Measurements from ENCODE around the gene TIMM23.
"Not testable (repeated sequence)": the region's sequence is repeated elsewhere in the genome, so short reads cannot be mapped to it uniquely, and the experiment has no call there.

Gene TIMM23

GRCh38 chr10:45997557-45997956 is 25.3 kb downstream of the TIMM23 start:
- H3K36me3 ChIP-seq (ENCODE audit: control insufficient read depth in 2 of 2, insufficient read depth in 2 of 2, low read length in 2 of 2): peaks cover 11 to 28% of the 10 kb centered on the region in 2 donors
- H3K27ac ChIP-seq (ENCODE audit: low read length): no peak overlapping the region

GRCh38 chr10:45997994-45998763 is 25.9 kb downstream of the TIMM23 start:
- Histone ChIP-seq H3K36me3 (ENCODE audit: control insufficient read depth in 2 of 2, insufficient read depth in 2 of 2, low read length in 2 of 2) (peaks cover 15 to 30% of the 10 kb centered on the region in 2 donors), H3K4me1 (ENCODE audit: control insufficient read depth, insufficient read depth, low read length) (no peaks in the 10 kb centered on the region), H3K27me3 (ENCODE audit: control insufficient read depth in 1 of 2, insufficient read depth in 2 of 2, low read length in 2 of 2) (no peaks in the 10 kb centered on the region), H3K9me3 (ENCODE audit: control insufficient read depth in 2 of 2, low read length in 2 of 2) (no peaks in the 10 kb centered on the region), H3K27ac (ENCODE audit: low read length) (no peak overlapping the region), H3K9ac (ENCODE audit: low read length in 2 of 2) (no peak overlapping the region), H3K4me3 (ENCODE audit: low read length in 2 of 2) (no peak overlapping the region)

More at GRCh38 chr10:45997557-45997956, 25.3 kb downstream of the TIMM23 start:
- Histone ChIP-seq H3K9ac (ENCODE audit: low read length in 2 of 2) (no peak overlapping the region), H3K9me3 (ENCODE audit: control insufficient read depth in 2 of 2, low read length in 2 of 2) (no peaks in the 10 kb centered on the region), H3K27me3 (ENCODE audit: control insufficient read depth in 1 of 2, insufficient read depth in 2 of 2, low read length in 2 of 2) (no peaks in the 10 kb centered on the region), H3K4me3 (ENCODE audit: low read length in 2 of 2) (no peak overlapping the region), H3K4me1 (ENCODE audit: control insufficient read depth, insufficient read depth, low read length) (no peaks in the 10 kb centered on the region)

GRCh38 chr10:45999955-46000354 is 27.7 kb downstream of the TIMM23 start:
- not testable (repeated sequence) for H3K9ac ChIP-seq (ENCODE audit: low read length in 2 of 2); H3K27ac ChIP-seq (ENCODE audit: low read length); H3K27me3 ChIP-seq (ENCODE audit: control insufficient read depth in 1 of 2, insufficient read depth in 2 of 2, low read length in 2 of 2); H3K9me3 ChIP-seq (ENCODE audit: control insufficient read depth in 2 of 2, low read length in 2 of 2); H3K4me3 ChIP-seq (ENCODE audit: low read length in 2 of 2); H3K4me1 ChIP-seq (ENCODE audit: control insufficient read depth, insufficient read depth, low read length)
- H3K36me3 ChIP-seq (ENCODE audit: control insufficient read depth in 2 of 2, insufficient read depth in 2 of 2, low read length in 2 of 2): peaks cover 21 to 41% of the 10 kb centered on the region in 2 donors

GRCh38 chr10:46000538-46000937 is 28.2 kb downstream of the TIMM23 start:
- H3K9me3 ChIP-seq (ENCODE audit: control insufficient read depth in 2 of 2, low read length in 2 of 2): no peaks in the 10 kb centered on the region
- no peak overlapping the region for H3K9ac ChIP-seq (ENCODE audit: low read length in 2 of 2)
- H3K4me1 ChIP-seq (ENCODE audit: control insufficient read depth, insufficient read depth, low read length): no peaks in the 10 kb centered on the region
- H3K27me3 ChIP-seq (ENCODE audit: control insufficient read depth in 1 of 2, insufficient read depth in 2 of 2, low read length in 2 of 2): no peaks in the 10 kb centered on the region
- H3K27ac ChIP-seq (ENCODE audit: low read length): no peak overlapping the region
- H3K4me3 ChIP-seq (ENCODE audit: low read length in 2 of 2): no peak overlapping the region
- peaks cover 22 to 47% of the 10 kb centered on the region in 2 donors for H3K36me3 ChIP-seq (ENCODE audit: control insufficient read depth in 2 of 2, insufficient read depth in 2 of 2, low read length in 2 of 2)

- no peak overlapping the region for H3K9ac ChIP-seq (ENCODE audit: low read length in 2 of 2)
- H3K36me3 ChIP-seq (ENCODE audit: control insufficient read depth in 2 of 2, insufficient read depth in 2 of 2, low read length in 2 of 2): peaks cover 25 to 52% of the 10 kb centered on the region in 2 donors
- H3K9me3 ChIP-seq (ENCODE audit: control insufficient read depth in 2 of 2, low read length in 2 of 2): no peaks in the 10 kb centered on the region
- no peak overlapping the region for H3K4me3 ChIP-seq (ENCODE audit: low read length in 2 of 2)
- no peaks in the 10 kb centered on the region for H3K4me1 ChIP-seq (ENCODE audit: control insufficient read depth, insufficient read depth, low read length)
- no peak overlapping the region for H3K27ac ChIP-seq (ENCODE audit: low read length)
- no peaks in the 10 kb centered on the region for H3K27me3 ChIP-seq (ENCODE audit: control insufficient read depth in 1 of 2, insufficient read depth in 2 of 2, low read length in 2 of 2)
Measured at GRCh38 chr10:46001187-46001756, 29.0 kb downstream of the TIMM23 start.

GRCh38 chr10:46002189-46002687 is 29.9 kb downstream of the TIMM23 start:
- H3K4me3 ChIP-seq (ENCODE audit: low read length in 2 of 2); H3K27ac ChIP-seq (ENCODE audit: low read length); H3K4me1 ChIP-seq (ENCODE audit: control insufficient read depth, insufficient read depth, low read length); H3K9ac ChIP-seq (ENCODE audit: low read length in 2 of 2); H3K9me3 ChIP-seq (ENCODE audit: control insufficient read depth in 2 of 2, low read length in 2 of 2); H3K27me3 ChIP-seq (ENCODE audit: control insufficient read depth in 1 of 2, insufficient read depth in 2 of 2, low read length in 2 of 2): not testable (repeated sequence)
- H3K36me3 ChIP-seq (ENCODE audit: control insufficient read depth in 2 of 2, insufficient read depth in 2 of 2, low read length in 2 of 2): peaks cover 31 to 60% of the 10 kb centered on the region in 2 donors

- no peak overlapping the region for H3K4me3 ChIP-seq (ENCODE audit: low read length in 2 of 2)
- no peak overlapping the region for H3K27ac ChIP-seq (ENCODE audit: low read length)
- H3K9ac ChIP-seq (ENCODE audit: low read length in 2 of 2): no peak overlapping the region
- no peaks in the 10 kb centered on the region for H3K27me3 ChIP-seq (ENCODE audit: control insufficient read depth in 1 of 2, insufficient read depth in 2 of 2, low read length in 2 of 2)
- no peaks in the 10 kb centered on the region for H3K4me1 ChIP-seq (ENCODE audit: control insufficient read depth, insufficient read depth, low read length)
- H3K36me3 ChIP-seq (ENCODE audit: control insufficient read depth in 2 of 2, insufficient read depth in 2 of 2, low read length in 2 of 2): peaks cover 39 to 67% of the 10 kb centered on the region in 2 donors
- no peaks in the 10 kb centered on the region for H3K9me3 ChIP-seq (ENCODE audit: control insufficient read depth in 2 of 2, low read length in 2 of 2)
Measured at GRCh38 chr10:46002916-46003693, 30.8 kb downstream of the TIMM23 start.

GRCh38 chr10:46004963-46005362 is 32.7 kb downstream of the TIMM23 start:
- no peaks in the 10 kb centered on the region for H3K4me1 ChIP-seq (ENCODE audit: control insufficient read depth, insufficient read depth, low read length)
- H3K27ac ChIP-seq (ENCODE audit: low read length): no peak overlapping the region
- no peak overlapping the region for H3K9ac ChIP-seq (ENCODE audit: low read length in 2 of 2)
- H3K4me3 ChIP-seq (ENCODE audit: low read length in 2 of 2): no peak overlapping the region
- H3K27me3 ChIP-seq (ENCODE audit: control insufficient read depth in 1 of 2, insufficient read depth in 2 of 2, low read length in 2 of 2): no peaks in the 10 kb centered on the region
- peaks cover 49 to 78% of the 10 kb centered on the region in 2 donors for H3K36me3 ChIP-seq (ENCODE audit: control insufficient read depth in 2 of 2, insufficient read depth in 2 of 2, low read length in 2 of 2)
- H3K9me3 ChIP-seq (ENCODE audit: control insufficient read depth in 2 of 2, low read length in 2 of 2): no peaks in the 10 kb centered on the region

- Histone ChIP-seq H3K36me3 (ENCODE audit: control insufficient read depth in 2 of 2, insufficient read depth in 2 of 2, low read length in 2 of 2) (peaks cover 51 to 80% of the 10 kb centered on the region in 2 donors), H3K4me3 (ENCODE audit: low read length in 2 of 2) (no peak overlapping the region), H3K9ac (ENCODE audit: low read length in 2 of 2) (no peak overlapping the region), H3K27ac (ENCODE audit: low read length) (no peak overlapping the region), H3K4me1 (ENCODE audit: control insufficient read depth, insufficient read depth, low read length) (no peaks in the 10 kb centered on the region), H3K9me3 (ENCODE audit: control insufficient read depth in 2 of 2, low read length in 2 of 2) (no peaks in the 10 kb centered on the region), H3K27me3 (ENCODE audit: control insufficient read depth in 1 of 2, insufficient read depth in 2 of 2, low read length in 2 of 2) (no peaks in the 10 kb centered on the region)
Measured at GRCh38 chr10:46005383-46005782, 33.1 kb downstream of the TIMM23 start.

- H3K4me3 ChIP-seq (ENCODE audit: low read length in 2 of 2): no peak overlapping the region
- H3K27ac ChIP-seq (ENCODE audit: low read length): no peak overlapping the region
- H3K4me1 ChIP-seq (ENCODE audit: control insufficient read depth, insufficient read depth, low read length): no peaks in the 10 kb centered on the region
- H3K9ac ChIP-seq (ENCODE audit: low read length in 2 of 2): no peak overlapping the region
- no peaks in the 10 kb centered on the region for H3K27me3 ChIP-seq (ENCODE audit: control insufficient read depth in 1 of 2, insufficient read depth in 2 of 2, low read length in 2 of 2)
- H3K36me3 ChIP-seq (ENCODE audit: control insufficient read depth in 2 of 2, insufficient read depth in 2 of 2, low read length in 2 of 2): peaks cover 53 to 80% of the 10 kb centered on the region in 2 donors
- no peaks in the 10 kb centered on the region for H3K9me3 ChIP-seq (ENCODE audit: control insufficient read depth in 2 of 2, low read length in 2 of 2)
Measured at GRCh38 chr10:46006219-46006618, 33.9 kb downstream of the TIMM23 start.
